ENCODE data around the gene WFDC6.

WFDC6 gene

GRCh38 chr20:45545754-45546453 is 6.6 kb upstream of the WFDC6 start:
- H2AFZ ChIP-seq (ENCODE audit: low read depth, low read length): no peak overlapping the region
- H3K27ac ChIP-seq (ENCODE audit: low read length): no peak overlapping the region
- H3K36me3 ChIP-seq (replicated peaks; ENCODE audit: low read depth, low read length): no peaks in the 10 kb centered on the region
- H3K79me2 ChIP-seq (ENCODE audit: low read length): no peaks in the 10 kb centered on the region
- no peak overlapping the region for H3K4me3 ChIP-seq (ENCODE audit: low read length)
- H3K4me1 ChIP-seq (ENCODE audit: low read length): no peaks in the 10 kb centered on the region
- H4K20me1 ChIP-seq (ENCODE audit: insufficient read depth, low read length): no peaks in the 10 kb centered on the region
- TF ChIP-seq EZH2phosphoT487 (IDR thresholded peaks at IDR 0.05; ENCODE audit: low read depth) (no peak), CTCF (IDR thresholded peaks at IDR 0.05; ENCODE audit: low read depth, low read length) (peak; percentile 61)
- no peak overlapping the region for H3K9ac ChIP-seq (ENCODE audit: low read length)
- peaks cover 84% of the 10 kb centered on the region for H3K27me3 ChIP-seq (ENCODE audit: low read depth, low read length)
- no peaks in the 10 kb centered on the region for H3K9me3 ChIP-seq (ENCODE audit: insufficient read depth, low read length)
- no peak overlapping the region for H3K4me2 ChIP-seq (ENCODE audit: low read length)

- Histone ChIP-seq H2AFZ (ENCODE audit: low read depth, low read length) (no peak overlapping the region), H3K4me1 (ENCODE audit: low read length) (no peaks in the 10 kb centered on the region), H4K20me1 (ENCODE audit: insufficient read depth, low read length) (no peaks in the 10 kb centered on the region), H3K36me3 (replicated peaks; ENCODE audit: low read depth, low read length) (no peaks in the 10 kb centered on the region), H3K27me3 (ENCODE audit: low read depth, low read length) (peaks cover 87% of the 10 kb centered on the region), H3K4me2 (ENCODE audit: low read length) (no peak overlapping the region), H3K9me3 (ENCODE audit: insufficient read depth, low read length) (no peaks in the 10 kb centered on the region), H3K9ac (ENCODE audit: low read length) (no peak overlapping the region), H3K27ac (ENCODE audit: low read length) (no peak overlapping the region), H3K79me2 (ENCODE audit: low read length) (no peaks in the 10 kb centered on the region), H3K4me3 (ENCODE audit: low read length) (no peak overlapping the region)
- TF ChIP-seq EZH2phosphoT487 (IDR thresholded peaks at IDR 0.05; ENCODE audit: low read depth) (no peak), CTCF (IDR thresholded peaks at IDR 0.05; ENCODE audit: low read depth, low read length) (no peak)
These were observed 6.1 kb upstream of the WFDC6 start for GRCh38 chr20:45545351-45545750.

GRCh38 chr20:45538209-45538799 is 978 bp downstream of the WFDC6 start:
- Histone ChIP-seq H2AFZ (ENCODE audit: low read depth, low read length) (no peak overlapping the region), H4K20me1 (ENCODE audit: insufficient read depth, low read length) (no peaks in the 10 kb centered on the region), H3K9ac (ENCODE audit: low read length) (no peak overlapping the region), H3K9me3 (ENCODE audit: insufficient read depth, low read length) (no peaks in the 10 kb centered on the region), H3K79me2 (ENCODE audit: low read length) (no peaks in the 10 kb centered on the region), H3K4me2 (ENCODE audit: low read length) (no peak overlapping the region), H3K4me1 (ENCODE audit: low read length) (no peaks in the 10 kb centered on the region), H3K27me3 (ENCODE audit: low read depth, low read length) (peaks cover 90% of the 10 kb centered on the region), H3K4me3 (ENCODE audit: low read length) (no peak overlapping the region), H3K36me3 (replicated peaks; ENCODE audit: low read depth, low read length) (no peaks in the 10 kb centered on the region), H3K27ac (ENCODE audit: low read length) (no peak overlapping the region)
- no peak for TF ChIP-seq CTCF (IDR thresholded peaks at IDR 0.05; ENCODE audit: low read depth, low read length)
- no peak for TF ChIP-seq EZH2phosphoT487 (IDR thresholded peaks at IDR 0.05; ENCODE audit: low read depth)

- Histone ChIP-seq H3K27me3 (ENCODE audit: low read depth, low read length) (peaks cover 48% of the 10 kb centered on the region), H3K36me3 (replicated peaks; ENCODE audit: low read depth, low read length) (no peaks in the 10 kb centered on the region), H3K79me2 (ENCODE audit: low read length) (no peaks in the 10 kb centered on the region), H4K20me1 (ENCODE audit: insufficient read depth, low read length) (no peaks in the 10 kb centered on the region), H3K4me1 (ENCODE audit: low read length) (peaks cover 14% of the 10 kb centered on the region), H3K4me2 (ENCODE audit: low read length) (no peak overlapping the region), H2AFZ (ENCODE audit: low read depth, low read length) (no peak overlapping the region), H3K9ac (ENCODE audit: low read length) (no peak overlapping the region), H3K27ac (ENCODE audit: low read length) (no peak overlapping the region), H3K4me3 (ENCODE audit: low read length) (no peak overlapping the region), H3K9me3 (ENCODE audit: insufficient read depth, low read length) (no peaks in the 10 kb centered on the region)
- TF ChIP-seq EZH2phosphoT487 (IDR thresholded peaks at IDR 0.05; ENCODE audit: low read depth) (no peak), CTCF (IDR thresholded peaks at IDR 0.05; ENCODE audit: low read depth, low read length) (no peak)
These were observed 12.0 kb downstream of the WFDC6 start for GRCh38 chr20:45527294-45527693.
